GM12872 (cell line): Measurements from ENCODE around the gene BNIP2.

Experiments
- CTCF ChIP-seq: IDR thresholded peaks from 3 replicates; pipeline ENCODE4 v1.5.1; 2011; ENCODE audit warnings: low read depth, mild to moderate bottlenecking, low read length, moderate library complexity; ENCODE audit not compliant: insufficient read depth

BNIP2 gene

GRCh38 chr15:59674361-59674877, 14.7 kb downstream of the BNIP2 start:
- TF ChIP-seq CTCF, result no peak

- TF ChIP-seq CTCF, result no peak
These were observed 20.6 kb downstream of the BNIP2 start for GRCh38 chr15:59668556-59668955.

- TF ChIP-seq CTCF, result no peak
These were observed 26.9 kb downstream of the BNIP2 start for GRCh38 chr15:59662260-59662659.

- no peak for TF ChIP-seq CTCF
These were observed 29.8 kb downstream of the BNIP2 start for GRCh38 chr15:59659366-59659765.

GRCh38 chr15:59657635-59658125, 31.4 kb downstream of the BNIP2 start:
- TF ChIP-seq CTCF, result no peak

- TF ChIP-seq CTCF, result no peak
These were observed 32.1 kb downstream of the BNIP2 start, which contains the start of gene GTF2A2 for GRCh38 chr15:59656897-59657634. TSS of gene GTF2A2 (minus strand) at chr15:59657515. CDS start at chr15:59652277, 5,238 bp downstream.

GRCh38 chr15:59654046-59654445, 35.1 kb downstream of the BNIP2 start:
- no peak for TF ChIP-seq CTCF
